HUES6 (cell line): ENCODE measurements around the gene NAA35.

Source experiments
- H3K27ac ChIP-seq: 2 replicates; pipeline ENCODE4 v1.7.0; 2013; ENCODE audit warnings: low read depth, mild to moderate bottlenecking, low read length, inconsistent platforms
- H3K27me3 ChIP-seq: 2 replicates; pipeline ENCODE4 v1.6.1; 2013; ENCODE audit warnings: low read length; ENCODE audit not compliant: control insufficient read depth, insufficient read depth
- H3K36me3 ChIP-seq: 2 replicates; pipeline ENCODE4 v1.6.1; 2013; ENCODE audit warnings: low read length; ENCODE audit not compliant: control insufficient read depth, insufficient read depth
- H3K4me1 ChIP-seq: 2 replicates; pipeline ENCODE4 v1.6.1; 2013; ENCODE audit warnings: low read length; ENCODE audit not compliant: control insufficient read depth, insufficient read depth
- H3K4me3 ChIP-seq: 2 replicates; pipeline ENCODE4 v1.5.1; 2013; ENCODE audit warnings: low read depth, low read length
- H3K9ac ChIP-seq: one replicate; pipeline ENCODE4 v1.6.1; 2013; ENCODE audit warnings: mild to moderate bottlenecking, low read length
- H3K9me3 ChIP-seq: 2 replicates; pipeline ENCODE4 v1.6.1; 2013; ENCODE audit warnings: low read depth, low read length; ENCODE audit not compliant: control insufficient read depth, insufficient read depth

NAA35 gene

GRCh38 chr9:86064220-86064619 lies 123.3 kb downstream of the NAA35 start:
- peaks cover 19% of the 10 kb centered on the region for H3K4me1 ChIP-seq
- no peak overlapping the region for H3K9ac ChIP-seq
- no peaks in the 10 kb centered on the region for H3K27me3 ChIP-seq
- no peak overlapping the region for H3K4me3 ChIP-seq
- no peak overlapping the region for H3K27ac ChIP-seq
- H3K9me3 ChIP-seq: no peaks in the 10 kb centered on the region
- H3K36me3 ChIP-seq: no peaks in the 10 kb centered on the region; the same call in 1 of the 2 replicates

- Histone ChIP-seq H3K9me3 (no peaks in the 10 kb centered on the region), H3K36me3 (peaks cover 1% of the 10 kb centered on the region; the same call in 1 of the 2 replicates), H3K27ac (no peak overlapping the region), H3K27me3 (no peaks in the 10 kb centered on the region), H3K9ac (no peak overlapping the region), H3K4me1 (peaks cover 6% of the 10 kb centered on the region), H3K4me3 (no peak overlapping the region)
These were observed 128.4 kb downstream of the NAA35 start for GRCh38 chr9:86069206-86069869.
